ENCODE measurements around the gene SIGLEC1.

The SIGLEC1 gene

GRCh38 chr20:3705491-3705969, 6.9 kb downstream of the SIGLEC1 start:
- H2AFZ ChIP-seq (ENCODE audit: low read length): no peak overlapping the region

GRCh38 chr20:3704087-3704486, 8.3 kb downstream of the SIGLEC1 start:
- TF ChIP-seq EZH2phosphoT487 (IDR thresholded peaks at IDR 0.05; ENCODE audit: low read length): no peak
- TF ChIP-seq EZH2 (optimal IDR thresholded peaks at IDR 0.05; ENCODE audit: low read depth, low read length): no peak
- no peak for TF ChIP-seq CTCF (IDR thresholded peaks at IDR 0.05; ENCODE audit: low read length)
- H3K27ac ChIP-seq (ENCODE audit: low read length): no peak overlapping the region
- no peaks in the 10 kb centered on the region for H3K36me3 ChIP-seq (replicated peaks; ENCODE audit: insufficient read depth, low read length)
- no peak overlapping the region for H3K9ac ChIP-seq (ENCODE audit: low read length)
- H3K9me3 ChIP-seq (replicated peaks; ENCODE audit: insufficient read depth, low read length): no peaks in the 10 kb centered on the region
- peaks cover 7% of the 10 kb centered on the region for H3K27me3 ChIP-seq (replicated peaks; ENCODE audit: insufficient read depth, low read length)
- no peaks in the 10 kb centered on the region for H3F3A ChIP-seq (ENCODE audit: insufficient read depth, low read length)
- DNase-seq: no peak
- H3K79me2 ChIP-seq (ENCODE audit: low read length): no peaks in the 10 kb centered on the region
- H3K4me2 ChIP-seq (ENCODE audit: low read depth, low read length): no peak overlapping the region
- H3K9me2 ChIP-seq (replicated peaks; ENCODE audit: insufficient read depth, low read length): no peaks in the 10 kb centered on the region
- H2AFZ ChIP-seq (ENCODE audit: low read length): no peak overlapping the region
- H3K4me3 ChIP-seq (ENCODE audit: low read length): no peak overlapping the region
- H3K4me1 ChIP-seq (ENCODE audit: low read length): no peaks in the 10 kb centered on the region
- no peaks in the 10 kb centered on the region for H4K20me1 ChIP-seq (ENCODE audit: insufficient read depth, low read length)

More at GRCh38 chr20:3705491-3705969, 6.9 kb downstream of the SIGLEC1 start:
- Histone ChIP-seq H3K9me2 (replicated peaks; ENCODE audit: insufficient read depth, low read length) (no peaks in the 10 kb centered on the region), H3K79me2 (ENCODE audit: low read length) (no peaks in the 10 kb centered on the region), H3K36me3 (replicated peaks; ENCODE audit: insufficient read depth, low read length) (no peaks in the 10 kb centered on the region), H3K4me1 (ENCODE audit: low read length) (no peaks in the 10 kb centered on the region), H3K4me2 (ENCODE audit: low read depth, low read length) (no peak overlapping the region), H3K4me3 (ENCODE audit: low read length) (no peak overlapping the region), H3K9me3 (replicated peaks; ENCODE audit: insufficient read depth, low read length) (no peaks in the 10 kb centered on the region), H3K9ac (ENCODE audit: low read length) (no peak overlapping the region), H3F3A (ENCODE audit: insufficient read depth, low read length) (no peaks in the 10 kb centered on the region), H4K20me1 (ENCODE audit: insufficient read depth, low read length) (no peaks in the 10 kb centered on the region), H3K27me3 (replicated peaks; ENCODE audit: insufficient read depth, low read length) (0 out of 2 replicates have a peak, but pooled peaks cover 3% of the 10 kb centered on the region), H3K27ac (ENCODE audit: low read length) (no peak overlapping the region)
- no peak for TF ChIP-seq EZH2phosphoT487 (IDR thresholded peaks at IDR 0.05; ENCODE audit: low read length)
- no peak for TF ChIP-seq CTCF (IDR thresholded peaks at IDR 0.05; ENCODE audit: low read length)
- no peak for TF ChIP-seq EZH2 (optimal IDR thresholded peaks at IDR 0.05; ENCODE audit: low read depth, low read length)
- DNase-seq: no peak

- Histone ChIP-seq H3K27ac (ENCODE audit: low read length) (no peak overlapping the region), H3K4me1 (ENCODE audit: low read length) (no peaks in the 10 kb centered on the region), H4K20me1 (ENCODE audit: insufficient read depth, low read length) (no peaks in the 10 kb centered on the region), H3K4me2 (ENCODE audit: low read depth, low read length) (no peak overlapping the region), H3K79me2 (ENCODE audit: low read length) (no peaks in the 10 kb centered on the region), H3K9me2 (replicated peaks; ENCODE audit: insufficient read depth, low read length) (no peaks in the 10 kb centered on the region), H3K9ac (ENCODE audit: low read length) (no peak overlapping the region), H3F3A (ENCODE audit: insufficient read depth, low read length) (no peaks in the 10 kb centered on the region), H3K9me3 (replicated peaks; ENCODE audit: insufficient read depth, low read length) (no peaks in the 10 kb centered on the region), H2AFZ (ENCODE audit: low read length) (no peak overlapping the region), H3K4me3 (ENCODE audit: low read length) (no peak overlapping the region), H3K36me3 (replicated peaks; ENCODE audit: insufficient read depth, low read length) (no peaks in the 10 kb centered on the region), H3K27me3 (replicated peaks; ENCODE audit: insufficient read depth, low read length) (peaks cover 19% of the 10 kb centered on the region)
- no peak for DNase-seq
- TF ChIP-seq EZH2 (optimal IDR thresholded peaks at IDR 0.05; ENCODE audit: low read depth, low read length): no peak
- TF ChIP-seq EZH2phosphoT487 (IDR thresholded peaks at IDR 0.05; ENCODE audit: low read length): no peak
- no peak for TF ChIP-seq CTCF (IDR thresholded peaks at IDR 0.05; ENCODE audit: low read length)
Measured at GRCh38 chr20:3702611-3703391, 9.6 kb downstream of the SIGLEC1 start.

Data from MM.1S (cell line).